ENCODE data around the gene MAPK8IP3. TPM values are rescaled to one million over a fixed set of nuclear protein-coding genes. Genes with fewer than 3 reads are reported as not detected.

The MAPK8IP3 gene
- total RNA-seq, 1 donor from 2014 or later = 201 TPM

DNA sequence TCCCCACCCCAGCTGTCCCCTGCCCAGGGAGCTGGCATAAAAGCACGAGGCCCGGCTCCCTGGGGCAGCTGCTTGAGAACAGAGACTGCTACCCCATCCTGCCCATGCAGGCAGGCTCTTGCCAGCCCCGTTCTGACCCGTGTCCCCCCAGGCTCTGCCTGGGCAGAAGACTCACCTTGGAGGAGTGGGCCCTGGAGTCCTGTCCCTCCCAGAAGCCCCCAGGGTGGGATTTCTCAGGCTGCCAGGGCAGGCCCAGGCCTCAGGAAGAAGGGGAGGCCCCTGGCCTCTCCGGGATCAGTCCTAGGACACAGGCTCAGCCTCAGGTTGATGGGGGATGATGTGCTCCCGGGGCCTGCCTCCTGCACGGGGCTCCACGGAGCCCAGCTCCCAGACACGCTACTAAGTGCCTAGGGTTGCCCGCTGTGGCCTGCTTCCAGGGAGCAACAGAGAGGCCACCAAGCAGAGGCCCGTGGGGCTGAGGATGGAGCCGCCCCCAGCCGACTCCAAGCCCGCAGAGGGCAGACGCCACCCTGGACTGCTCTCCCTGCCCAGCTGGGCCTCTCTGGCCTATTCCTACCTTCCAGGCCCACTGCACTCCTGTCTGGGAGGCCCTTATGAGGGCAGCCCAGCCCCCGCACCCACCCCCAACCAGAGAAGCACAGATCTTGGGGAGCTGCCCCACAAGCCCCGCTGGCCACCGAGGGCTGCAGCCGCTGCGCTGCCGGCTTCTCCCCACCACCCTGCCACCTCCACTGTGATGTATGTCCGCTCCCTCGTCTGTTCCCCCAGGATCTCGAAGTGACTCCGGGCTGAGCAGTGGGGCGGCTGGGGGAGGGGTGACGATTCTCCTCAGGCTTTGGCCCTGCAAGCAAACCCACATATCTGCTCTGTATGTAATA lies 63.7 kb downstream of the MAPK8IP3 start:
- peaks cover 21% of the 10 kb centered on the region for H3K4me1 Mint-ChIP-seq
- H3K9me3 Mint-ChIP-seq = no peaks in the 10 kb centered on the region
- peak overlapping the region; percentile 69 for H3K27ac Mint-ChIP-seq
- peaks cover 50% of the 10 kb centered on the region for H3K36me3 Mint-ChIP-seq (ENCODE audit: low read depth)
- H3K4me3 Mint-ChIP-seq = peak overlapping the region; percentile 41
- ChIA-PET CTCF (interaction anchor here (1.2 to 2.1 kb wide), 2 partner anchors 13 to 63 kb away, joined by 6 to 8 read pairs; partner anchors contain the start of genes MAPK8IP3, NUBP2 and SPSB3), POLR2A (interaction anchor here (0.6 to 5.6 kb wide), 15 partner anchors 9 to 695 kb away, joined by 3 to 88 read pairs (median 4); partner anchors contain the start of genes JPT2, MAPK8IP3, NUBP2 and RPS2)
- DNase-seq (no peak), ATAC-seq (ENCODE audit: low read depth) (no peak)
- intact Hi-C loops (cut with micrococcal nuclease) = loop anchor here (2.0 to 5.0 kb wide), 2 partner anchors 157 to 427 kb away; partner anchors contain the start of genes CRAMP1 and IFT140
- TF ChIP-seq, protein P1, sequence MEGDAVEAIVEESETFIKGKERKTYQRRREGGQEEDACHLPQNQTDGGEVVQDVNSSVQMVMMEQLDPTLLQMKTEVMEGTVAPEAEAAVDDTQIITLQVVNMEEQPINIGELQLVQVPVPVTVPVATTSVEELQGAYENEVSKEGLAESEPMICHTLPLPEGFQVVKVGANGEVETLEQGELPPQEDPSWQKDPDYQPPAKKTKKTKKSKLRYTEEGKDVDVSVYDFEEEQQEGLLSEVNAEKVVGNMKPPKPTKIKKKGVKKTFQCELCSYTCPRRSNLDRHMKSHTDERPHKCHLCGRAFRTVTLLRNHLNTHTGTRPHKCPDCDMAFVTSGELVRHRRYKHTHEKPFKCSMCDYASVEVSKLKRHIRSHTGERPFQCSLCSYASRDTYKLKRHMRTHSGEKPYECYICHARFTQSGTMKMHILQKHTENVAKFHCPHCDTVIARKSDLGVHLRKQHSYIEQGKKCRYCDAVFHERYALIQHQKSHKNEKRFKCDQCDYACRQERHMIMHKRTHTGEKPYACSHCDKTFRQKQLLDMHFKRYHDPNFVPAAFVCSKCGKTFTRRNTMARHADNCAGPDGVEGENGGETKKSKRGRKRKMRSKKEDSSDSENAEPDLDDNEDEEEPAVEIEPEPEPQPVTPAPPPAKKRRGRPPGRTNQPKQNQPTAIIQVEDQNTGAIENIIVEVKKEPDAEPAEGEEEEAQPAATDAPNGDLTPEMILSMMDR (IDR thresholded peaks at IDR 0.05) = no peak
- H3K27me3 Mint-ChIP-seq = no peaks in the 10 kb centered on the region

DNA sequence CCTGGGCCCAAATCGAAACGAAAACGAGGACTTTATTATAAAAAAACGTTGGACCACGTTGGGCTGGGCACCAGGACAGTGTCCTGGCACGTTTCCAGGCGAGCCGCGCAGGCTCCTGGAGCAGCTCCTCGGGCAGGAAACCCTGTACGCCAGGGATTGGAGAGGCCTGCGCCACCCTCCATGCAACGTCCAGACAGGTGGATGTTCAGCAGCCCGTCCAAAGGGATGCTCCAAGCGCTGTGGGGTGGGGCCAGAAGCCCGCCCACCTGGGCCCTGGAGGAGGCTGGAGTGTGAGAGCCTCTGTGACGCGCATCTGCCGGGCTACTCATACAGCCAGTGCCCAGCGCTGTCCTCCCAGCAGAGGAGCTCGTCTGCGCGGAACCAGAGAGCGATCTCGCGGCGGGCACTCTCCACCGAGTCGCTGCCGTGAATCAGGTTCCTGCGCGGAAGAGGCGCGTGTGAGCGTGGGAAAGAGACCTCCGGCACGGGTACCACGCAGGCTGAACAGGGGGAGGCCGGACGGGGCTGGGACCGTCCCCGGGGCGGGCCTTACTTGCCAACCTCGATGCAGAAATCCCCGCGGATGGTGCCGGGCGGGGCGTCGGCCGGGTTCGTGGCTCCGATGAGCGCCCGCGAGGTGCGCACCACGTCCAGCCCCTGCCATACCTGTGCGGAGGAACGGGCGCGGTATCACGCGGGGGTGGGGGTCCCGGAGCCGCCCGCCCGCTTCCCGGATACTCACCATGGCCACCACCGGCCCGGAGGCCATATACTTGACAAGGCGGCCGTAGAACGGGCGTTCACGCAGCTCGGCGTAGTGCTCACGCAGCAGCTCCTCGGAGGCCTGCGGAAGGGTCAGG lies 64.6 kb downstream of the MAPK8IP3 start:
- ATAC-seq (ENCODE audit: low read depth) (peak; percentile 48), DNase-seq (peak; percentile 60)
- Mint-ChIP-seq H3K27me3 (no peaks in the 10 kb centered on the region), H3K36me3 (ENCODE audit: low read depth) (peaks cover 45% of the 10 kb centered on the region), H3K4me1 (peaks cover 24% of the 10 kb centered on the region), H3K4me3 (peak overlapping the region; percentile 80), H3K27ac (peak overlapping the region; percentile 69), H3K9me3 (no peaks in the 10 kb centered on the region)
- TF ChIP-seq, protein P1 (IDR thresholded peaks at IDR 0.05) = no peak
- intact Hi-C loops (cut with micrococcal nuclease) = loop anchor here (2.0 to 5.0 kb wide), 2 partner anchors 158 to 428 kb away; partner anchors contain the start of genes CRAMP1 and IFT140
- CTCF ChIA-PET = interaction anchor here (1.2 to 2.1 kb wide), 2 partner anchors 12 to 64 kb away, joined by 6 to 8 read pairs; partner anchors contain the start of genes MAPK8IP3, NUBP2 and SPSB3
- POLR2A ChIA-PET = interaction anchor here (0.5 to 5.6 kb wide), 19 partner anchors 8 to 694 kb away, joined by 3 to 88 read pairs (median 4); partner anchors contain the start of genes FAHD1, JPT2, MAPK8IP3 and NUBP2

DNA sequence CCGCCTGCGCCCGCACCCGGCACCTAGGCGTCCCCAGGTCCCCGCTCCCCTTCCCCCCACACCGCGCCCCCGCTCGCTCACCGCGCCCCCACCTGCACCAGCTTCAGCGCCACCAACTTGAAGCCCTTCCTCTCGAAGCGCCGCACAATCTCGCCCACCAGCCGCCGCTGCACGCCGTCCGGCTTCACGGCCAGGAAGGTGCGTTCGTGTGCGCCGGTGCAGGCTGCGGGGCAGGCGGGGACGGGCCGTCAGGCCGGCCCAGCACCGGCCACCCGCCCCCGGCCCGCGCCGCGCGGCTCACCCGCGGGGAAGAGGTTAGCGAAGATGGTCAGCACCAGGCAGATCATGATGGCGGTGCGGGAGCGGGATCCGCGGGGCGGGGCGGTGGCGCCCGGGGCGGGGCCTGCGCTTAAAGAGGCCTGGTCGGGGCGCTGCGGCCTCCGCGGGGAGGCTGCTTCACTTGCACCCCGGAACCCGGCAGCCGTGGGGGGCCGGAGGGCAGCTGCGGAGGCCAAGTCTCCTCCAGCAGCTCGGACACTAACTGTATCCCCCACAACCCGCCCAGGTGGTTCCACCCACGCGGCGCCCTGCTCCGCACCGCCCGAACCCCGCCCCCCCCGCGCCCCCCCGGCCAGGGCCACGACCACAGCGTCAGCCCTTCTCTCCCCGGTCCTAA lies 65.3 kb downstream of the MAPK8IP3 start, which contains the start of gene NME3:
Gene NME3, minus strand, starts transcription at position 356 of the 676 bp plus-strand sequence. Its CDS starts 9 bp downstream, at position 347.
- Mint-ChIP-seq H3K36me3 (ENCODE audit: low read depth) (peaks cover 42% of the 10 kb centered on the region), H3K4me3 (peak within 1 kb of the TSS; percentile 87), H3K4me1 (peaks cover 24% of the 10 kb centered on the region), H3K27ac (peak within 1 kb of the TSS; percentile 89), H3K9me3 (no peaks in the 10 kb centered on the region), H3K27me3 (no peaks in the 10 kb centered on the region)
- TF ChIP-seq, protein P1 (IDR thresholded peaks at IDR 0.05) = no peak
- ATAC-seq (ENCODE audit: low read depth) (peak; percentile 47), DNase-seq (peak; percentile 77)
- CTCF ChIA-PET = interaction anchor here (0.6 to 3.3 kb wide), 4 partner anchors 11 to 66 kb away, joined by 3 to 15 read pairs (median 7); partner anchors contain the start of genes MAPK8IP3, NUBP2 and SPSB3
- intact Hi-C loops (cut with micrococcal nuclease) = loop anchor here (2.0 to 5.0 kb wide), 2 partner anchors 159 to 429 kb away; partner anchors contain the start of genes CRAMP1 and IFT140
- POLR2A ChIA-PET = interaction anchor here (0.5 to 5.6 kb wide), 16 partner anchors 9 to 467 kb away, joined by 3 to 88 read pairs (median 3); partner anchors contain the start of genes FAHD1, JPT2, MAPK8IP3 and NUBP2

DNA sequence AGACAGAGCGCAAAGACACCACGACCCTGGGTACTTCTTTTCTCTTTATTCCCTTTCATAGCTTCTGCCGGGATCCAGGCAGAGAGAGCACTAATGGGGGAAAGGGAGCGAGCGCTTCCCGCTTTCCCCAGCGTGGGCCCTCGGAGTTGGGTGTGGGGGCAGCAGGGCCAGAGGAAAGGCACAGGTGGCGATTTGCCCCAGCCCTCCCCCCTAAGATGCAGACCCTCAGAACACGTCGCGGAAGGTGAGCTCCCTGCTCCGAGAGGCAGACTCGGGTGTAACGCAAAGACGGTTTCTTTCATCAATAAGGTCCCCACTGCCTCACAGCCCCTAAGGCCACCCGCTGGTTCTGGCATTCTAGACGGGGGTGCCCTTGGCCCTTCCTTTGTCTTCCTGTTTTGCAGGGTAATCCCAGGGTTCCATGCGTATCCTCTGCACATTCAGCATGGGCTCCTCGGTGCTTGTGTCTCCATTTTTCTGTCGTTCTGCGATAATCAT lies 65.9 kb downstream of the MAPK8IP3 start:
- Mint-ChIP-seq H3K27me3 (no peaks in the 10 kb centered on the region), H3K27ac (peak overlapping the region; percentile 89), H3K9me3 (no peaks in the 10 kb centered on the region), H3K4me3 (peak overlapping the region; percentile 87), H3K4me1 (peaks cover 24% of the 10 kb centered on the region), H3K36me3 (ENCODE audit: low read depth) (peaks cover 42% of the 10 kb centered on the region)
- intact Hi-C loops (cut with micrococcal nuclease) = loop anchor here (2.0 to 5.0 kb wide), 4 partner anchors 65 to 430 kb away; partner anchors contain the start of genes CRAMP1, IFT140 and MAPK8IP3
- ChIA-PET CTCF (interaction anchor here (0.6 to 3.3 kb wide), 2 partner anchors 10 to 66 kb away, joined by 3 to 15 read pairs; partner anchors contain the start of genes MAPK8IP3, NUBP2 and SPSB3), POLR2A (interaction anchor here (0.7 to 5.6 kb wide), 10 partner anchors 8 to 468 kb away, joined by 3 to 88 read pairs (median 4); partner anchors contain the start of genes FAHD1, JPT2, MAPK8IP3 and NUBP2)
- no peak for DNase-seq
- TF ChIP-seq, protein P1 (IDR thresholded peaks at IDR 0.05) = no peak
- no peak for ATAC-seq (ENCODE audit: low read depth)

Measured in activated B cell treated with CpG ODN at 0.5 μM for 24 hours (primary cell).